WTC11 (cell line): ENCODE data around the gene RAPGEF6.

ENCODE experiments used
- ATF2 ChIP-seq: sonication (generic); formaldehyde crosslinking; IDR thresholded peaks from 2 replicates; pipeline ENCODE4 v1.8.1; 2022; ENCODE audit warnings: low read depth, missing genetic modification reagents, borderline replicate concordance
- CTCF ChIP-seq: fragments of 200-600 bp; IDR thresholded peaks from 2 replicates; pipeline ENCODE4 v1.8.0; 2022; ENCODE audit warnings: antibody characterized with exemption
- E2F4 ChIP-seq: sonication (generic); formaldehyde crosslinking; IDR thresholded peaks from 2 replicates; pipeline ENCODE4 v1.8.1; 2022; ENCODE audit warnings: low read depth, mild to moderate bottlenecking, moderate library complexity, missing genetic modification reagents, borderline replicate concordance
- JAZF1 ChIP-seq: fragments of 250-450 bp; sonication (Bioruptor Pico); IDR thresholded peaks from 2 replicates; pipeline ENCODE4 v1.9.0; 2021; ENCODE audit warnings: moderate library complexity, mild to moderate bottlenecking, inconsistent platforms
- JUN ChIP-seq: sonication (generic); formaldehyde crosslinking; IDR thresholded peaks from 2 replicates; pipeline ENCODE4 v1.8.0; 2023; ENCODE audit warnings: mild to moderate bottlenecking, missing genetic modification reagents
- SMAD4 ChIP-seq: sonication (generic); formaldehyde crosslinking; IDR thresholded peaks from 2 replicates; pipeline ENCODE4 v1.8.0; 2022; ENCODE audit warnings: mild to moderate bottlenecking, missing genetic modification reagents
- ZNF423 ChIP-seq: fragments of 250-450 bp; sonication (Bioruptor Pico); IDR thresholded peaks from 2 replicates; pipeline ENCODE4 v2.1.2; 2022; ENCODE audit warnings: mild to moderate bottlenecking, moderate library complexity
- TF ChIP-seq, protein P1 (sequence below): sonication (generic); formaldehyde crosslinking; IDR thresholded peaks from 2 replicates; pipeline ENCODE4 v1.8.1; 2022; ENCODE audit warnings: missing genetic modification reagents, borderline replicate concordance

GRCh38 chr5:131634666-131634995 lies 398 bp downstream of the RAPGEF6 start:
- TF ChIP-seq CTCF (no peak), JAZF1 (no peak), JUN (no peak), SMAD4 (CRISPR knock-in tag) (no peak), ZNF423 (CRISPR knock-in tag) (no peak), E2F4 (no peak), ATF2 (CRISPR knock-in tag) (no peak)
- TF ChIP-seq, protein P1, sequence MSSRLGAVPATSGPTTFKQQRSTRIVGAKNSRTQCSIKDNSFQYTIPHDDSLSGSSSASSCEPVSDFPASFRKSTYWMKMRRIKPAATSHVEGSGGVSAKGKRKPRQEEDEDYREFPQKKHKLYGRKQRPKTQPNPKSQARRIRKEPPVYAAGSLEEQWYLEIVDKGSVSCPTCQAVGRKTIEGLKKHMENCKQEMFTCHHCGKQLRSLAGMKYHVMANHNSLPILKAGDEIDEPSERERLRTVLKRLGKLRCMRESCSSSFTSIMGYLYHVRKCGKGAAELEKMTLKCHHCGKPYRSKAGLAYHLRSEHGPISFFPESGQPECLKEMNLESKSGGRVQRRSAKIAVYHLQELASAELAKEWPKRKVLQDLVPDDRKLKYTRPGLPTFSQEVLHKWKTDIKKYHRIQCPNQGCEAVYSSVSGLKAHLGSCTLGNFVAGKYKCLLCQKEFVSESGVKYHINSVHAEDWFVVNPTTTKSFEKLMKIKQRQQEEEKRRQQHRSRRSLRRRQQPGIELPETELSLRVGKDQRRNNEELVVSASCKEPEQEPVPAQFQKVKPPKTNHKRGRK (CRISPR knock-in tag) = no peak
